ENCODE measurements around the gene GARRE1. TPM values are rescaled to one million over a fixed set of nuclear protein-coding genes. Genes with fewer than 3 reads are reported as not detected.

GARRE1 gene
- total RNA-seq, 2 experiments from 2014 or later = 17.7 to 19.4 TPM

- no peak for ATAC-seq (ENCODE audit: low read depth)
- POLR2A ChIA-PET = interaction anchor here (2.0 kb wide), 1 partner anchor 53 kb away, joined by 5 read pairs; the partner anchor contains the start of gene LSM14A
- Mint-ChIP-seq H3K4me1 (peaks cover 36% of the 10 kb centered on the region), H3K27me3 (no peaks in the 10 kb centered on the region), H3K4me3 (no peak overlapping the region), H3K36me3 (peaks cover 56% of the 10 kb centered on the region), H3K27ac (peak overlapping the region; percentile 35), H3K9me3 (no peaks in the 10 kb centered on the region)
- no peak for DNase-seq
Measured at GRCh38 chr19:34224996-34225658, 29.2 kb upstream of the GARRE1 start.

- Mint-ChIP-seq H3K9me3 (no peaks in the 10 kb centered on the region), H3K36me3 (peaks cover 52% of the 10 kb centered on the region), H3K4me1 (peaks cover 32% of the 10 kb centered on the region), H3K4me3 (no peak overlapping the region), H3K27ac (peak overlapping the region; percentile 35), H3K27me3 (no peaks in the 10 kb centered on the region)
- POLR2A ChIA-PET = interaction anchor here (0.7 to 2.0 kb wide), 2 partner anchors 9 to 53 kb away, joined by 3 to 5 read pairs; partner anchors contain the start of gene LSM14A
- DNase-seq (no peak), ATAC-seq (ENCODE audit: low read depth) (no peak)
Measured at GRCh38 chr19:34225659-34226015, 28.7 kb upstream of the GARRE1 start.

- Mint-ChIP-seq H3K27ac (peak overlapping the region; percentile 12), H3K4me1 (peaks cover 31% of the 10 kb centered on the region), H3K9me3 (no peaks in the 10 kb centered on the region), H3K27me3 (no peaks in the 10 kb centered on the region), H3K36me3 (peaks cover 50% of the 10 kb centered on the region), H3K4me3 (no peak overlapping the region)
- DNase-seq (no peak), ATAC-seq (ENCODE audit: low read depth) (peak; percentile 49)
- POLR2A ChIA-PET = interaction anchor here (0.7 to 2.0 kb wide), 3 partner anchors 8 to 53 kb away, joined by 3 to 5 read pairs (median 5); partner anchors contain the start of gene LSM14A
Measured at GRCh38 chr19:34226036-34226435, 28.3 kb upstream of the GARRE1 start.

GRCh38 chr19:34228347-34228746, 26.0 kb upstream of the GARRE1 start:
- H3K36me3 Mint-ChIP-seq = peaks cover 38% of the 10 kb centered on the region
- H3K27ac Mint-ChIP-seq = no peak overlapping the region
- no peak for ATAC-seq (ENCODE audit: low read depth)
- POLR2A ChIA-PET = no interaction called here
- no peak for DNase-seq
- no peaks in the 10 kb centered on the region for H3K27me3 Mint-ChIP-seq
- H3K4me1 Mint-ChIP-seq = peaks cover 43% of the 10 kb centered on the region
- no peak overlapping the region for H3K4me3 Mint-ChIP-seq
- no peaks in the 10 kb centered on the region for H3K9me3 Mint-ChIP-seq

- peaks cover 34% of the 10 kb centered on the region for H3K36me3 Mint-ChIP-seq
- DNase-seq = no peak
- H3K9me3 Mint-ChIP-seq = no peaks in the 10 kb centered on the region
- H3K4me1 Mint-ChIP-seq = peaks cover 41% of the 10 kb centered on the region
- no peak for ATAC-seq (ENCODE audit: low read depth)
- no peaks in the 10 kb centered on the region for H3K27me3 Mint-ChIP-seq
- no peak overlapping the region for H3K27ac Mint-ChIP-seq
- H3K4me3 Mint-ChIP-seq = no peak overlapping the region
- POLR2A ChIA-PET = no interaction called here
Measured at GRCh38 chr19:34228762-34229161, 25.6 kb upstream of the GARRE1 start.

- no peak overlapping the region for H3K27ac Mint-ChIP-seq
- peaks cover 28% of the 10 kb centered on the region for H3K36me3 Mint-ChIP-seq
- H3K4me1 Mint-ChIP-seq = peaks cover 37% of the 10 kb centered on the region
- no peak for ATAC-seq (ENCODE audit: low read depth)
- DNase-seq = no peak
- POLR2A ChIA-PET = no interaction called here
- H3K9me3 Mint-ChIP-seq = no peaks in the 10 kb centered on the region
- no peaks in the 10 kb centered on the region for H3K27me3 Mint-ChIP-seq
- H3K4me3 Mint-ChIP-seq = no peak overlapping the region
Measured at GRCh38 chr19:34229721-34230120, 24.6 kb upstream of the GARRE1 start.

GRCh38 chr19:34230820-34231219, 23.5 kb upstream of the GARRE1 start:
- POLR2A ChIA-PET = interaction anchor here (1.0 kb wide), 1 partner anchor 14 kb away, joined by 3 read pairs; no protein-coding TSS in a partner anchor
- no peaks in the 10 kb centered on the region for H3K27me3 Mint-ChIP-seq
- DNase-seq (no peak), ATAC-seq (ENCODE audit: low read depth) (no peak)
- peaks cover 2% of the 10 kb centered on the region for H3K9me3 Mint-ChIP-seq
- no peak overlapping the region for H3K4me3 Mint-ChIP-seq
- peaks cover 22% of the 10 kb centered on the region for H3K36me3 Mint-ChIP-seq
- no peak overlapping the region for H3K27ac Mint-ChIP-seq
- peaks cover 26% of the 10 kb centered on the region for H3K4me1 Mint-ChIP-seq

GRCh38 chr19:34231439-34231838, 22.9 kb upstream of the GARRE1 start:
- Mint-ChIP-seq H3K4me3 (no peak overlapping the region), H3K36me3 (peaks cover 22% of the 10 kb centered on the region), H3K9me3 (peaks cover 2% of the 10 kb centered on the region), H3K27ac (no peak overlapping the region), H3K4me1 (peaks cover 21% of the 10 kb centered on the region), H3K27me3 (no peaks in the 10 kb centered on the region)
- ATAC-seq (ENCODE audit: low read depth) = no peak
- POLR2A ChIA-PET = interaction anchor here (1.0 to 1.4 kb wide), 2 partner anchors 14 to 53 kb away, joined by 3 read pairs; no protein-coding TSS in a partner anchor
- DNase-seq = no peak

GRCh38 chr19:34232566-34233481, 21.5 kb upstream of the GARRE1 start:
- Mint-ChIP-seq H3K4me3 (peak overlapping the region; percentile 56), H3K36me3 (peaks cover 14% of the 10 kb centered on the region), H3K27ac (peak overlapping the region; percentile 83), H3K4me1 (peaks cover 17% of the 10 kb centered on the region), H3K9me3 (peaks cover 2% of the 10 kb centered on the region), H3K27me3 (no peaks in the 10 kb centered on the region)
- DNase-seq = no peak
- POLR2A ChIA-PET = interaction anchor here (1.1 to 1.4 kb wide), 2 partner anchors 55 to 61 kb away, joined by 3 to 5 read pairs; no protein-coding TSS in a partner anchor
- ATAC-seq (ENCODE audit: low read depth) = peak; percentile 87

- peaks cover 6% of the 10 kb centered on the region for H3K36me3 Mint-ChIP-seq
- H3K9me3 Mint-ChIP-seq = peaks cover 2% of the 10 kb centered on the region
- H3K27ac Mint-ChIP-seq = no peak overlapping the region
- H3K27me3 Mint-ChIP-seq = no peaks in the 10 kb centered on the region
- no peak overlapping the region for H3K4me3 Mint-ChIP-seq
- POLR2A ChIA-PET = no interaction called here
- no peak for ATAC-seq (ENCODE audit: low read depth)
- H3K4me1 Mint-ChIP-seq = peaks cover 14% of the 10 kb centered on the region
- no peak for DNase-seq
Measured at GRCh38 chr19:34235425-34235940, 18.9 kb upstream of the GARRE1 start.

- Mint-ChIP-seq H3K27me3 (no peaks in the 10 kb centered on the region), H3K27ac (no peak overlapping the region), H3K4me1 (peaks cover 12% of the 10 kb centered on the region), H3K36me3 (peaks cover 6% of the 10 kb centered on the region), H3K9me3 (peaks cover 2% of the 10 kb centered on the region), H3K4me3 (no peak overlapping the region)
- ATAC-seq (ENCODE audit: low read depth) = no peak
- DNase-seq = no peak
- POLR2A ChIA-PET = no interaction called here
Measured at GRCh38 chr19:34236035-34236987, 18.0 kb upstream of the GARRE1 start.

- Mint-ChIP-seq H3K9me3 (peaks cover 2% of the 10 kb centered on the region), H3K4me1 (peaks cover 10% of the 10 kb centered on the region), H3K27ac (no peak overlapping the region), H3K27me3 (no peaks in the 10 kb centered on the region), H3K4me3 (no peak overlapping the region), H3K36me3 (peaks cover 6% of the 10 kb centered on the region)
- POLR2A ChIA-PET = no interaction called here
- DNase-seq (no peak), ATAC-seq (ENCODE audit: low read depth) (no peak)
Measured at GRCh38 chr19:34237283-34237682, 17.1 kb upstream of the GARRE1 start.
